K562 (cell line): Measurements from ENCODE around the gene FAM222A. TPM values are rescaled to one million over a fixed set of nuclear protein-coding genes. Genes with fewer than 3 reads are reported as not detected.

Experiments
- ATAC-seq: fragments of 200-7000 bp; cut with Tn5 transposase; 3 replicates; pipeline ENCODE4 v1.9.1; 2020; ENCODE audit warnings: moderate library complexity
- BruUV-seq: library from RNA; stranded (reverse); fragments of 400-500 nt; replicated peaks from 2 replicates; lab custom pipeline; 2021; lab: Mats Ljungman, UMichigan
- CTCF ChIA-PET: fragments of 300-600 bp; formaldehyde crosslinking; extraction: SDS; loops from one replicate; lab custom pipeline; 2021; ENCODE audit warnings: low intra/inter-chr PET ratio; lab: Yijun Ruan, JAX
- POLR2A ChIA-PET: fragments of 300-600, 350-650 bp; sonication (Branson Sonifier 250); formaldehyde crosslinking; extraction: SDS; loops from one replicate; lab custom pipeline; 2021; ENCODE audit warnings: antibody characterized with exemption, inconsistent platforms; lab: Yijun Ruan, JAX
- DNase-seq, 4 experiments: peaks; one replicate each; pipeline versions ENCODE4 v3.0.0 to v3.0.0-alpha.2; 2011 to 2018; ENCODE audit warnings: low spot score in 3 of 4, mixed read lengths in 3 of 4; ENCODE audit errors: extremely low read depth in 1 of 4
- FAIRE-seq: peaks from 2 replicates; lab custom pipeline; 2011; peaks lifted over from hg19 to GRCh38; lab: Jason Lieb, UNC
- H2AFZ ChIP-seq: 2 replicates; pipeline ENCODE4 v1.6.0; 2011; ENCODE audit warnings: low read depth, low read length, control low read depth, inconsistent platforms
- H3K27ac ChIP-seq: fragments of 200-600 bp; 3 replicates; pipeline ENCODE4 v1.8.0; 2011; ENCODE audit warnings: low read depth, mild to moderate bottlenecking, control low read depth, inconsistent platforms, low read length, moderate library complexity, mixed read lengths; ENCODE audit errors: extremely low read depth
- H3K27me3 ChIP-seq, 2 experiments: fragments of 300-600 bp in 1 of 2; 2 replicates in 1 of 2; 3 replicates in 1 of 2; pipeline versions ENCODE4 v1.6.0 to v1.8.0; 2011; ENCODE audit warnings: inconsistent platforms in 2 of 2, low read length in 2 of 2, mild to moderate bottlenecking in 1 of 2, mixed read lengths in 1 of 2, moderate library complexity in 1 of 2; ENCODE audit not compliant: control insufficient read depth in 2 of 2, insufficient read depth in 2 of 2
- H3K36me3 ChIP-seq: fragments of 300-600 bp; 3 replicates; pipeline ENCODE4 v1.8.0; 2011; ENCODE audit warnings: mild to moderate bottlenecking, low read length, inconsistent platforms; ENCODE audit not compliant: control insufficient read depth, insufficient read depth
- H3K4me1 ChIP-seq, 2 experiments: fragments of 200-600 bp in 1 of 2; replicated peaks in 1 of 2; 2 replicates in 1 of 2; 3 replicates in 1 of 2; pipeline versions ENCODE4 v1.5.1 to v1.8.0; 2011; ENCODE audit warnings: inconsistent platforms in 2 of 2, low read length in 2 of 2, mild to moderate bottlenecking in 1 of 2, mixed read lengths in 1 of 2, moderate library complexity in 1 of 2; ENCODE audit not compliant: control insufficient read depth in 2 of 2, insufficient read depth in 2 of 2
- H3K4me2 ChIP-seq: 2 replicates; pipeline ENCODE4 v1.6.1; 2011; ENCODE audit warnings: low read length, control low read depth, inconsistent platforms, mixed read lengths; ENCODE audit not compliant: insufficient read depth
- H3K4me3 ChIP-seq: fragments of 200-600 bp; sonication (generic), shearing (Covaris generic); 2 replicates; pipeline ENCODE4 v1.5.1; 2016; ENCODE audit warnings: control low read depth, inconsistent platforms
- H3K79me2 ChIP-seq: fragments of 200-600 bp; 3 replicates; pipeline ENCODE4 v1.8.0; 2011; ENCODE audit warnings: low read length, inconsistent platforms; ENCODE audit not compliant: control insufficient read depth, insufficient read depth
- H3K9ac ChIP-seq, 2 experiments: 2 replicates each; pipeline versions ENCODE4 v1.6.0 to v1.6.1; 2011; ENCODE audit warnings: low read depth in 2 of 2, low read length in 2 of 2, control low read depth in 1 of 2, inconsistent platforms in 1 of 2, mild to moderate bottlenecking in 1 of 2, mixed read lengths in 1 of 2; ENCODE audit not compliant: insufficient read depth in 1 of 2
- H3K9me1 ChIP-seq: one replicate; pipeline ENCODE4 v1.6.0; 2011; ENCODE audit warnings: inconsistent platforms, mild to moderate bottlenecking, low read length, moderate library complexity; ENCODE audit not compliant: control insufficient read depth, insufficient read depth
- H3K9me3 ChIP-seq: replicated peaks from 2 replicates; pipeline ENCODE4 v1.5.1; 2011; ENCODE audit warnings: low read depth, low read length, inconsistent platforms; ENCODE audit not compliant: control insufficient read depth, insufficient read depth
- H4K20me1 ChIP-seq: replicated peaks from 2 replicates; pipeline ENCODE4 v1.6.1; 2011; ENCODE audit warnings: low read length, inconsistent platforms, mixed read lengths; ENCODE audit not compliant: control insufficient read depth, insufficient read depth
- CREM ChIP-seq: IDR thresholded peaks from 2 replicates; pipeline ENCODE4 v1.6.1; 2014; ENCODE audit warnings: antibody characterized with exemption, low read depth
- CTCF ChIP-seq, 3 experiments: IDR thresholded peaks in 2 of 3; conservative IDR thresholded peaks in 1 of 3; 2 replicates each; pipeline ENCODE4 v1.5.1; 2011 to 2012; ENCODE audit warnings: low read length in 3 of 3, mild to moderate bottlenecking in 3 of 3, control low read depth in 2 of 3, improper control_type of control experiment in 1 of 3, inconsistent platforms in 1 of 3, low read depth in 1 of 3, mixed read lengths in 1 of 3, moderate library complexity in 1 of 3; ENCODE audit not compliant: insufficient read depth in 2 of 3
- KLF10 ChIP-seq: fragments of 250-450 bp; sonication (Bioruptor Pico); IDR thresholded peaks from 2 replicates; pipeline ENCODE4 v1.6.1; 2021; ENCODE audit warnings: matching md5 sums
- PHF21A ChIP-seq: fragments of 450-650 bp; IDR thresholded peaks from 2 replicates; pipeline ENCODE4 v1.6.1; 2017; ENCODE audit warnings: low read depth, borderline replicate concordance
- POLR3G ChIP-seq: IDR thresholded peaks from 2 replicates; pipeline ENCODE4 v1.6.1; 2011; ENCODE audit not compliant: insufficient read length, insufficient replicate concordance; ENCODE audit errors: extremely low read depth
- RNF2 ChIP-seq: sonication (generic); IDR thresholded peaks from 2 replicates; pipeline ENCODE4 v1.6.1; 2016
- THAP7 ChIP-seq: fragments of 250-450 bp; sonication (Bioruptor Pico); IDR thresholded peaks from 2 replicates; pipeline ENCODE4 v1.5.0; 2021
- ZBTB43 ChIP-seq: sonication (generic); formaldehyde crosslinking; IDR thresholded peaks from 2 replicates; pipeline ENCODE4 v1.8.0; 2023; ENCODE audit warnings: mild to moderate bottlenecking, missing genetic modification reagents
- ZNF140 ChIP-seq: fragments of 250-450 bp; sonication (Bioruptor Pico); IDR thresholded peaks from 2 replicates; pipeline ENCODE4 v1.8.0; 2021; ENCODE audit warnings: moderate library complexity, mild to moderate bottlenecking, inconsistent platforms
- ZNF253 ChIP-seq: fragments of 250-450 bp; sonication (Bioruptor Pico); conservative IDR thresholded peaks from 2 replicates; pipeline ENCODE4 v1.6.1; 2021; ENCODE audit warnings: mild to moderate bottlenecking
- ZNF644 ChIP-seq: fragments of 200-800 bp; sonication (Bioruptor generic); IDR thresholded peaks from 2 replicates; pipeline ENCODE4 v1.6.1; 2016; ENCODE audit warnings: low read depth, missing genetic modification characterization, missing compliant biosample characterization
- ZNF699 ChIP-seq: fragments of 250-450 bp; sonication (Bioruptor Pico); IDR thresholded peaks from 2 replicates; pipeline ENCODE4 v1.8.0; 2021; ENCODE audit warnings: mild to moderate bottlenecking, moderate library complexity; ENCODE audit not compliant: insufficient replicate concordance
- WGBS: fragments of 100-300 bp; shearing (Covaris generic); methylation state at CpG from one replicate; pipeline ENCODE4 v1.1.6; 2016; ENCODE audit warnings: low coverage, mixed read lengths; ENCODE audit not compliant: insufficient coverage; ENCODE audit errors: missing lambda C conversion rate; 5-methylcytosine and 5-hydroxymethylcytosine counted together
- in situ Hi-C: fragments of 300-500 bp; cut with MboI; formaldehyde crosslinking; loops from 4 replicates; pipeline ENCODE4 v1.15.0; 2018; ENCODE audit warnings: inconsistent platforms, mixed read lengths
- intact Hi-C: fragments of 100-400 bp; cut with micrococcal nuclease; formaldehyde crosslinking; loops from 2 replicates; pipeline ENCODE4 v1.14.2; 2022
- polyA plus RNA-seq, 8 experiments: library from polyadenylated mRNA; depleted of rRNA in 4 of 8; stranded (reverse) in 5 of 8; unstranded in 3 of 8; fragments of >200 nt; fragmentation: Nextera tagmentation in 2 of 8; fragmentation: Illumina TruSeq in 1 of 8; extraction: Ambion mirVana in 2 of 8; extraction: Trizol in 1 of 8; gene quantifications; 2 replicates each; pipeline versions ENCODE4 v1.2.1 to v1.2.3, GENCODE V29; 2011 to 2014; ENCODE audit warnings: inconsistent platforms in 1 of 8, missing spikeins in 1 of 8
- total RNA-seq, 7 experiments: library from RNA; depleted of rRNA in 6 of 7; stranded (reverse); fragments of >200 nt in 6 of 7; fragmentation: Illumina TruSeq in 2 of 7; extraction: Trizol in 2 of 7; gene quantifications; 2 replicates each; pipeline versions ENCODE4 v1.2.1 to v1.2.3, GENCODE V29; 2011 to 2021; ENCODE audit warnings: low replicate concordance in 1 of 7

Gene FAM222A
- total and polyA plus RNA-seq, 9 of the 15 experiments (the other 6 are each of a cell fraction or from before 2014, with no cell fraction given): 0.03 to 0.36 (median 0.12) TPM; not detected in 1

GRCh38 chr12:109713187-109714070 is at the start of gene FAM222A (continued):
- TF ChIP-seq CTCF (IDR thresholded peaks at IDR 0.05 in 2 of 3, conservative IDR thresholded peaks at IDR 0.05 in 1 of 3; ENCODE audit: insufficient read depth in 2 of 3, low read depth in 1 of 3, low read length in 3 of 3) (peak in 1 of 3 experiments; percentile 16; a peak in 2 of 6 replicates), ZNF253 (CRISPR knock-in tag) (no peak), RNF2 (no peak; the same call in 1 of the 2 replicates), CREM (peak; percentile 67)

- Histone ChIP-seq H3K79me2 (no peaks in the 10 kb centered on the region), H3K9me1 (no peaks in the 10 kb centered on the region), H3K4me2 (no peak overlapping the region), H4K20me1 (no peaks in the 10 kb centered on the region), H3K9ac (no peak overlapping the region), H3K4me1 (no peaks in the 10 kb centered on the region), H3K27me3 (peaks cover 0 to 6% of the 10 kb centered on the region in 2 experiments; a peak in 3 of 5 replicates), H3K4me3 (no peak overlapping the region), H3K36me3 (no peaks in the 10 kb centered on the region), H3K27ac (no peak overlapping the region), H3K9me3 (no peaks in the 10 kb centered on the region; the same call in 1 of the 2 replicates), H2AFZ (no peak overlapping the region)
- ATAC-seq (no peak), FAIRE-seq (no peak), DNase-seq (no peak)
- in situ Hi-C loops (no loop called here), intact Hi-C loops (no loop called here)
- ChIA-PET CTCF (no interaction called here), POLR2A (no interaction called here)
- no TSS peak for BruUV-seq
- WGBS: 7% methylated on average over 2 of the region's 2 CpGs
- TF ChIP-seq ZNF699 (CRISPR knock-in tag) (no peak), KLF10 (CRISPR knock-in tag) (no peak), POLR3G (no peak), ZBTB43 (CRISPR knock-in tag) (no peak), ZNF140 (CRISPR knock-in tag) (no peak), PHF21A (no peak), THAP7 (CRISPR knock-in tag) (no peak), ZNF644 (tag) (no peak)
These were observed 49.2 kb upstream of the FAM222A start for GRCh38 chr12:109664402-109664801.
